SK-N-SH treated with all-trans-retinoic acid at 6 μM for 48 hours (cell line): ENCODE data around the gene ADAM15.

Source experiments
- ATAC-seq: fragments of 200-7000 bp; cut with Tn5 transposase; 3 replicates; pipeline ENCODE4 v1.9.1; 2020; ENCODE audit warnings: mild to moderate bottlenecking, moderate library complexity
- ARNTL ChIP-seq: fragments of 450-650 bp; formaldehyde crosslinking; IDR thresholded peaks from 2 replicates; pipeline ENCODE4 v1.5.0; 2020; ENCODE audit warnings: low read depth, mild to moderate bottlenecking, moderate library complexity, borderline replicate concordance
- BACH2 ChIP-seq: fragments of 250-450 bp; sonication (Bioruptor Pico); IDR thresholded peaks from 2 replicates; pipeline ENCODE4 v1.9.0; 2021; ENCODE audit warnings: mild to moderate bottlenecking, borderline replicate concordance
- CREB5 ChIP-seq: fragments of 250-450 bp; sonication (Bioruptor Pico); IDR thresholded peaks from 2 replicates; pipeline ENCODE4 v1.5.1; 2020; ENCODE audit warnings: low read depth, mild to moderate bottlenecking, moderate library complexity
- CSDC2 ChIP-seq: fragments of 250-450 bp; sonication (Bioruptor Pico); IDR thresholded peaks from 2 replicates; pipeline ENCODE4 v1.5.0; 2020; ENCODE audit warnings: mild to moderate bottlenecking, moderate library complexity
- CSRNP3 ChIP-seq: fragments of 250-450 bp; sonication (Bioruptor Pico); IDR thresholded peaks from 2 replicates; pipeline ENCODE4 v1.5.1; 2021; ENCODE audit warnings: mild to moderate bottlenecking, moderate library complexity
- ESRRG ChIP-seq: fragments of 250-450 bp; sonication (Bioruptor Pico); IDR thresholded peaks from 2 replicates; pipeline ENCODE4 v1.6.1; 2021; ENCODE audit warnings: mild to moderate bottlenecking
- ISL1 ChIP-seq: fragments of 250-450 bp; sonication (Bioruptor Pico); IDR thresholded peaks from 2 replicates; pipeline ENCODE4 v2.1.2; 2022; ENCODE audit warnings: mild to moderate bottlenecking, moderate library complexity
- PATZ1 ChIP-seq: fragments of 250-450 bp; sonication (Bioruptor Pico); IDR thresholded peaks from 2 replicates; pipeline ENCODE4 v1.8.0; 2020; ENCODE audit warnings: mild to moderate bottlenecking, moderate library complexity, borderline replicate concordance
- POU6F1 ChIP-seq: fragments of 250-450 bp; sonication (Bioruptor Pico); IDR thresholded peaks from 2 replicates; pipeline ENCODE4 v1.8.0; 2021; ENCODE audit warnings: low read depth, mild to moderate bottlenecking, moderate library complexity, borderline replicate concordance
- PPARA ChIP-seq: fragments of 250-450 bp; sonication (Bioruptor Pico); IDR thresholded peaks from 2 replicates; pipeline ENCODE4 v1.5.0; 2020; ENCODE audit warnings: mild to moderate bottlenecking, borderline replicate concordance
- RARB ChIP-seq: fragments of 250-450 bp; sonication (Bioruptor Pico); IDR thresholded peaks from 2 replicates; pipeline ENCODE4 v1.8.0; 2021; ENCODE audit warnings: mild to moderate bottlenecking, moderate library complexity
- SNAI2 ChIP-seq: fragments of 250-450 bp; sonication (Bioruptor Pico); IDR thresholded peaks from 2 replicates; pipeline ENCODE4 v1.5.0; 2020; ENCODE audit warnings: mild to moderate bottlenecking, moderate library complexity
- TCF4 ChIP-seq: fragments of 250-450 bp; sonication (Bioruptor Pico); IDR thresholded peaks from 2 replicates; pipeline ENCODE4 v1.8.0; 2021; ENCODE audit warnings: mild to moderate bottlenecking, moderate library complexity, borderline replicate concordance
- ZC3H10 ChIP-seq: fragments of 250-450 bp; sonication (Bioruptor Pico); IDR thresholded peaks from 2 replicates; pipeline ENCODE4 v1.5.1; 2021; ENCODE audit warnings: mild to moderate bottlenecking, moderate library complexity
- ZFP3 ChIP-seq: fragments of 250-450 bp; sonication (Bioruptor Pico); IDR thresholded peaks from 2 replicates; pipeline ENCODE4 v1.5.0; 2020; ENCODE audit warnings: mild to moderate bottlenecking, moderate library complexity
- TF ChIP-seq, protein P1 (sequence below): fragments of 250-450 bp; sonication (Bioruptor Pico); IDR thresholded peaks from 2 replicates; pipeline ENCODE4 v1.5.0; 2020; ENCODE audit warnings: mild to moderate bottlenecking, moderate library complexity

ADAM15 gene

DNA sequence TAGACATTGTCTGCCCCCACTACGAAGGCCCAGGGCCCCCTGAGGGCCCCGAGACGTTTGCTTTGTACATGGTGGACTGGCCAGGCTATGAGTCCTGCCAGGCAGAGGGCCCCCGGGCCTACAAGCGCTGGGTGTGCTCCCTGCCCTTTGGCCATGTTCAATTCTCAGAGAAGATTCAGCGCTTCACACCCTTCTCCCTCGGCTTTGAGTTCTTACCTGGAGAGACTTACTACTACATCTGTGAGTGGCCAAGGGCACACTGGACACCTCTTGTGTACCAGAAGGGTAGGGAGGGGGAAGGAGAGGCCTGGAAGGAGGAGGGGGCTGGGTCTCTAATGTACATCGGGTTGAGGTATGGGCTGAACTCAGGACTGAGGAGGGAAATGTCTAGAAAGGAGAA lies 15.7 kb downstream of the ADAM15 start:
- no peak for ATAC-seq
- no peak for TF ChIP-seq PPARA (CRISPR knock-in tag)
- no peak for TF ChIP-seq SNAI2 (CRISPR knock-in tag)
- no peak for TF ChIP-seq BACH2 (CRISPR knock-in tag)
- TF ChIP-seq CREB5 (CRISPR knock-in tag), result no peak
- TF ChIP-seq PATZ1, result no peak
- TF ChIP-seq POU6F1, result no peak
- no peak for TF ChIP-seq ESRRG (CRISPR knock-in tag)
- TF ChIP-seq, protein P1, sequence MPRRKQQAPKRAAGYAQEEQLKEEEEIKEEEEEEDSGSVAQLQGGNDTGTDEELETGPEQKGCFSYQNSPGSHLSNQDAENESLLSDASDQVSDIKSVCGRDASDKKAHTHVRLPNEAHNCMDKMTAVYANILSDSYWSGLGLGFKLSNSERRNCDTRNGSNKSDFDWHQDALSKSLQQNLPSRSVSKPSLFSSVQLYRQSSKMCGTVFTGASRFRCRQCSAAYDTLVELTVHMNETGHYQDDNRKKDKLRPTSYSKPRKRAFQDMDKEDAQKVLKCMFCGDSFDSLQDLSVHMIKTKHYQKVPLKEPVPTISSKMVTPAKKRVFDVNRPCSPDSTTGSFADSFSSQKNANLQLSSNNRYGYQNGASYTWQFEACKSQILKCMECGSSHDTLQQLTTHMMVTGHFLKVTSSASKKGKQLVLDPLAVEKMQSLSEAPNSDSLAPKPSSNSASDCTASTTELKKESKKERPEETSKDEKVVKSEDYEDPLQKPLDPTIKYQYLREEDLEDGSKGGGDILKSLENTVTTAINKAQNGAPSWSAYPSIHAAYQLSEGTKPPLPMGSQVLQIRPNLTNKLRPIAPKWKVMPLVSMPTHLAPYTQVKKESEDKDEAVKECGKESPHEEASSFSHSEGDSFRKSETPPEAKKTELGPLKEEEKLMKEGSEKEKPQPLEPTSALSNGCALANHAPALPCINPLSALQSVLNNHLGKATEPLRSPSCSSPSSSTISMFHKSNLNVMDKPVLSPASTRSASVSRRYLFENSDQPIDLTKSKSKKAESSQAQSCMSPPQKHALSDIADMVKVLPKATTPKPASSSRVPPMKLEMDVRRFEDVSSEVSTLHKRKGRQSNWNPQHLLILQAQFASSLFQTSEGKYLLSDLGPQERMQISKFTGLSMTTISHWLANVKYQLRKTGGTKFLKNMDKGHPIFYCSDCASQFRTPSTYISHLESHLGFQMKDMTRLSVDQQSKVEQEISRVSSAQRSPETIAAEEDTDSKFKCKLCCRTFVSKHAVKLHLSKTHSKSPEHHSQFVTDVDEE (CRISPR knock-in tag), result no peak
- TF ChIP-seq ARNTL (CRISPR knock-in tag), result no peak
- no peak for TF ChIP-seq CSRNP3 (CRISPR knock-in tag)
- no peak for TF ChIP-seq TCF4 (CRISPR knock-in tag)
- TF ChIP-seq RARB (CRISPR knock-in tag), result no peak
- TF ChIP-seq ZC3H10 (CRISPR knock-in tag), result no peak
- TF ChIP-seq ZFP3, result no peak
- TF ChIP-seq CSDC2, result no peak

- ATAC-seq, result no peak
- TF ChIP-seq SNAI2 (CRISPR knock-in tag) (no peak), PPARA (CRISPR knock-in tag) (no peak), ESRRG (CRISPR knock-in tag) (no peak)
- TF ChIP-seq, protein P1 (CRISPR knock-in tag), result no peak
These were observed 17.5 kb downstream of the ADAM15 start for GRCh38 chr1:155068599-155068998.

DNA sequence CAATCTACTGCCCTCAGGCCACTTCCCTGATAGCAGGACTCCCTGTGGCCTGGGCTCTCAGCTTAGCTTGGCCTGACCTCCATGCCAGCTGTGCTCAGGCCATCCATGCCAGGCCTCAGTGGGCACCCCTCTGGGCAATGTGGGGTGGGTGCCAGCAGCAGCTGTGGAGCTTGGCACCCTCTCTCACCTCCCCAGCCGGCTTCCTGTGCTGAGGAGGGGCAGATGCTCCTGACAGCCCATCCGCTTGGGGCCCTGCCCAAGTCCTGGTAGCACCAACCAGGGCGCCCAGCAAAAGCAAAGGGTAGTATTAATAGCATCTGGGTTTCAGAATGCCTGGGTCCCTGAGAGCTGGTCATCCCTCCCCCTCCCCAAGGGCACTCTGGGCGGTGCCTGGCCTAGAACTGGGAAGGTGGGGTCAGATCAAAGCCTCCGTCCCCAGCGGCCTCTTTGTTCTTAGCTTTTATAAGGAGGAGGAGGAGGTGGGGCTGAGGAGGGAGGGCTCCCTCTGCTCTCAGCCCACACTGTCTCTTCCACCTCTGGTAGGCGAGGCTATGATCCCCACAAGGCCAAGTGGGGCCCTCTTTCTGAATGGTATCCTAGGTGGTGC lies 18.5 kb downstream of the ADAM15 start:
- TF ChIP-seq ISL1 (CRISPR knock-in tag), result no peak
- TF ChIP-seq, protein P1 (CRISPR knock-in tag), result no peak
- no peak for ATAC-seq
